GM12878 (cell line): ENCODE data around the gene PRPSAP1. TPM values are rescaled to one million over a fixed set of nuclear protein-coding genes. Genes with fewer than 3 reads are reported as not detected.
A peak's percentile ranks its signal among the peaks of the same experiment; 100 is the strongest.

Experiments
- CBX3 ChIP-seq: fragments of 200-600 bp; sonication (generic); IDR thresholded peaks from 2 replicates; pipeline ENCODE4 v1.6.1; 2016; ENCODE audit warnings: low read depth, borderline replicate concordance
- CTCF ChIP-seq, 3 experiments: IDR thresholded peaks in 2 of 3; conservative IDR thresholded peaks in 1 of 3; 2 replicates each; pipeline ENCODE4 v1.5.1; 2011; ENCODE audit warnings: low read depth in 3 of 3, low read length in 3 of 3, mild to moderate bottlenecking in 3 of 3, control low read depth in 2 of 3, moderate library complexity in 2 of 3, inconsistent platforms in 1 of 3, mixed read lengths in 1 of 3; ENCODE audit not compliant: control insufficient read depth in 2 of 3, insufficient read depth in 1 of 3; ENCODE audit errors: extremely low read depth in 1 of 3
- FOXM1 ChIP-seq: IDR thresholded peaks from 2 replicates; pipeline ENCODE4 v1.6.1; 2012; ENCODE audit warnings: low read depth, mild to moderate bottlenecking, inconsistent platforms, low read length, moderate library complexity
- MYC ChIP-seq: IDR thresholded peaks from 2 replicates; pipeline ENCODE4 v1.6.1; 2011; ENCODE audit warnings: mild to moderate bottlenecking, low read length, moderate library complexity, inconsistent platforms; ENCODE audit not compliant: insufficient read depth, insufficient replicate concordance, insufficient read length, severe bottlenecking
- RCOR1 ChIP-seq: conservative IDR thresholded peaks from 2 replicates; pipeline ENCODE4 v1.6.1; 2012; ENCODE audit warnings: low read depth, low read length, improper control_type of control experiment
- SMARCA5 ChIP-seq: fragments of 450-650 bp; IDR thresholded peaks from 2 replicates; pipeline ENCODE4 v1.6.1; 2017; ENCODE audit warnings: mild to moderate bottlenecking
- WRNIP1 ChIP-seq: IDR thresholded peaks from 2 replicates; pipeline ENCODE4 v1.6.1; 2011; ENCODE audit warnings: low read depth, low read length, improper control_type of control experiment, borderline replicate concordance
- polyA plus RNA-seq, 11 experiments: library from polyadenylated mRNA; depleted of rRNA in 4 of 11; unstranded in 6 of 11; stranded (reverse) in 5 of 11; fragments of >200 nt; fragmentation: Nextera tagmentation in 4 of 11; fragmentation: Illumina TruSeq in 1 of 11; extraction: Ambion mirVana in 4 of 11; extraction: Trizol in 1 of 11; gene quantifications; 1 replicate in 1 of 11; 2 replicates in 10 of 11; pipeline versions ENCODE4 v1.2.1 to v1.2.3, GENCODE V29; 2011 to 2016; ENCODE audit warnings: inconsistent platforms in 2 of 11, missing spikeins in 2 of 11, low read depth in 1 of 11
- total RNA-seq, 4 experiments: library from RNA; depleted of rRNA in 3 of 4; stranded (reverse); fragments of >200 nt in 3 of 4; fragmentation: Illumina TruSeq in 1 of 4; extraction: Trizol in 1 of 4; gene quantifications; 2 replicates each; pipeline versions ENCODE4 v1.2.1 to v1.2.3, GENCODE V29; 2013 to 2021
- TF ChIP-seq, protein P1 (sequence below): fragments of 450-650 bp; IDR thresholded peaks from 2 replicates; pipeline ENCODE4 v1.6.1; 2016; ENCODE audit warnings: mild to moderate bottlenecking, moderate library complexity, borderline replicate concordance
- TF ChIP-seq, protein P2 (sequence below): IDR thresholded peaks from 2 replicates; pipeline ENCODE4 v1.6.1; 2011; ENCODE audit warnings: borderline replicate concordance, low read depth, mild to moderate bottlenecking, moderate library complexity, low read length; ENCODE audit not compliant: insufficient read depth, poor library complexity, severe bottlenecking
- TF ChIP-seq, protein P3 (sequence below): IDR thresholded peaks from 2 replicates; pipeline ENCODE4 v1.6.1; 2012; ENCODE audit warnings: low read depth, low read length, improper control_type of control experiment

Gene PRPSAP1
- total and polyA plus RNA-seq, 10 of the 15 experiments (the other 5 are each of a cell fraction or from before 2014, with no cell fraction given), result 15.8 to 84.2 (median 44.2) TPM

DNA sequence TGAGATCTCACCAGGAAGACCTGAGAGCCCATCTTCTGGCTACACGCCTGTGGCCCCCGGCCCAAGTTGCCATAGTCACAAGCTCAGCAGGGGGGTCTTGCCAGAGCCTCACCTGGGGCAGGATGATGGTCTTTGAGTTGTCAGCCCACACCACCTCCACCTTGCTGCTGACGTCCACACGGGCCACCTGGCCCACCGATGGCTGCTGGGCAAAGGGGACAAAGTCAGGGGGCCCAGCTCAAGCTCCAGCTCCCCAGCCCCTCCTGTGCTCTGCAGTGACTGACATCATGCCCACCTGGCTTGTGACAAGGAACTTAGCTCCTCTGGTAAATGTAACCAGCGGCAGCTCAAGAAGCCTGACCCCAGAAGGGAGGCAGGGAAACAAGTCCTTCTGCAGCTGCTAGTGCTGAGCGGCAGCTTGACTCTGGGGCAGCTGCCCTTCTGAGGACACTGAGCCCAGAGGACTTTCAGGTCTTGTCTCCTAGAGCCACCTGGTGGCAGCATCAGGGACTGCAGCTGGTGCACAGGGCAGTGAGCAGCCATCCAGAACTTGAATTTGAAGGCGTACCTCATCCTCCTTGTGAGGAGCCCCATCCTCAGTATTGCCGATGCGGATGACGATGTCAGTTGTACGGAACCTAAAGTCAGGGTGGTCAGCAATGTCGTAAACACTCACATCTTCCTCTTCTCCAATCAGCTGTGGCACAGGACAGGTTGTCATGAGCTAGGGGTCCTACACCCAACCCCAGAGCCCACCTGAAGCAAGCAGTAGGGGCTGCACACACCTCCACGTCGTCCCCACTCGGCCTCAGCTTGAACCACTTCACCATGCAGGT, 44.2 kb upstream of the PRPSAP1 start (continued):
- TF ChIP-seq, protein P1, sequence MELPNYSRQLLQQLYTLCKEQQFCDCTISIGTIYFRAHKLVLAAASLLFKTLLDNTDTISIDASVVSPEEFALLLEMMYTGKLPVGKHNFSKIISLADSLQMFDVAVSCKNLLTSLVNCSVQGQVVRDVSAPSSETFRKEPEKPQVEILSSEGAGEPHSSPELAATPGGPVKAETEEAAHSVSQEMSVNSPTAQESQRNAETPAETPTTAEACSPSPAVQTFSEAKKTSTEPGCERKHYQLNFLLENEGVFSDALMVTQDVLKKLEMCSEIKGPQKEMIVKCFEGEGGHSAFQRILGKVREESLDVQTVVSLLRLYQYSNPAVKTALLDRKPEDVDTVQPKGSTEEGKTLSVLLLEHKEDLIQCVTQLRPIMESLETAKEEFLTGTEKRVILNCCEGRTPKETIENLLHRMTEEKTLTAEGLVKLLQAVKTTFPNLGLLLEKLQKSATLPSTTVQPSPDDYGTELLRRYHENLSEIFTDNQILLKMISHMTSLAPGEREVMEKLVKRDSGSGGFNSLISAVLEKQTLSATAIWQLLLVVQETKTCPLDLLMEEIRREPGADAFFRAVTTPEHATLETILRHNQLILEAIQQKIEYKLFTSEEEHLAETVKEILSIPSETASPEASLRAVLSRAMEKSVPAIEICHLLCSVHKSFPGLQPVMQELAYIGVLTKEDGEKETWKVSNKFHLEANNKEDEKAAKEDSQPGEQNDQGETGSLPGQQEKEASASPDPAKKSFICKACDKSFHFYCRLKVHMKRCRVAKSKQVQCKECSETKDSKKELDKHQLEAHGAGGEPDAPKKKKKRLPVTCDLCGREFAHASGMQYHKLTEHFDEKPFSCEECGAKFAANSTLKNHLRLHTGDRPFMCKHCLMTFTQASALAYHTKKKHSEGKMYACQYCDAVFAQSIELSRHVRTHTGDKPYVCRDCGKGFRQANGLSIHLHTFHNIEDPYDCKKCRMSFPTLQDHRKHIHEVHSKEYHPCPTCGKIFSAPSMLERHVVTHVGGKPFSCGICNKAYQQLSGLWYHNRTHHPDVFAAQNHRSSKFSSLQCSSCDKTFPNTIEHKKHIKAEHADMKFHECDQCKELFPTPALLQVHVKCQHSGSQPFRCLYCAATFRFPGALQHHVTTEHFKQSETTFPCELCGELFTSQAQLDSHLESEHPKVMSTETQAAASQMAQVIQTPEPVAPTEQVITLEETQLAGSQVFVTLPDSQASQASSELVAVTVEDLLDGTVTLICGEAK, result no peak
- no peak for TF ChIP-seq FOXM1
- TF ChIP-seq CBX3, result no peak
- no peak for TF ChIP-seq RCOR1
- TF ChIP-seq, protein P2, sequence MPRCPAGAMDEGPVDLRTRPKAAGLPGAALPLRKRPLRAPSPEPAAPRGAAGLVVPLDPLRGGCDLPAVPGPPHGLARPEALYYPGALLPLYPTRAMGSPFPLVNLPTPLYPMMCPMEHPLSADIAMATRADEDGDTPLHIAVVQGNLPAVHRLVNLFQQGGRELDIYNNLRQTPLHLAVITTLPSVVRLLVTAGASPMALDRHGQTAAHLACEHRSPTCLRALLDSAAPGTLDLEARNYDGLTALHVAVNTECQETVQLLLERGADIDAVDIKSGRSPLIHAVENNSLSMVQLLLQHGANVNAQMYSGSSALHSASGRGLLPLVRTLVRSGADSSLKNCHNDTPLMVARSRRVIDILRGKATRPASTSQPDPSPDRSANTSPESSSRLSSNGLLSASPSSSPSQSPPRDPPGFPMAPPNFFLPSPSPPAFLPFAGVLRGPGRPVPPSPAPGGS, result no peak
- peak; percentile 96 to 98 (median 96); a peak in 5 of 6 replicates for TF ChIP-seq CTCF (IDR thresholded peaks at IDR 0.05 in 2 of 3, conservative IDR thresholded peaks at IDR 0.05 in 1 of 3; ENCODE audit: control insufficient read depth in 2 of 3, extremely low read depth in 1 of 3, insufficient read depth in 1 of 3, low read depth in 3 of 3, low read length in 3 of 3)
- TF ChIP-seq, protein P3, sequence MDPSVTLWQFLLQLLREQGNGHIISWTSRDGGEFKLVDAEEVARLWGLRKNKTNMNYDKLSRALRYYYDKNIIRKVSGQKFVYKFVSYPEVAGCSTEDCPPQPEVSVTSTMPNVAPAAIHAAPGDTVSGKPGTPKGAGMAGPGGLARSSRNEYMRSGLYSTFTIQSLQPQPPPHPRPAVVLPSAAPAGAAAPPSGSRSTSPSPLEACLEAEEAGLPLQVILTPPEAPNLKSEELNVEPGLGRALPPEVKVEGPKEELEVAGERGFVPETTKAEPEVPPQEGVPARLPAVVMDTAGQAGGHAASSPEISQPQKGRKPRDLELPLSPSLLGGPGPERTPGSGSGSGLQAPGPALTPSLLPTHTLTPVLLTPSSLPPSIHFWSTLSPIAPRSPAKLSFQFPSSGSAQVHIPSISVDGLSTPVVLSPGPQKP, result no peak
- TF ChIP-seq SMARCA5, result no peak
- 0 out of 2 replicates have a peak, but pooled peaks have one; percentile 72 for TF ChIP-seq WRNIP1
- TF ChIP-seq MYC, result no peak
